Stimulated activated CD4-positive, alpha-beta T cell treated with anti-CD3 and anti-CD28 coated beads, Interleukin-12 subunit alpha, Interleukin-12 subunit beta, amount 100 ng/mL, for 48 hours (primary cell): ENCODE data around the gene ALCAM.
"Not testable (repeated sequence)": the region's sequence is repeated elsewhere in the genome, so short reads cannot be mapped to it uniquely, and the experiment has no call there.

Source experiments
- DNase-seq, 3 donors: peaks; one replicate each; pipeline ENCODE4 v3.0.0-alpha.2; 2020; ENCODE audit warnings: low read depth in 2 of 3, low spot score in 1 of 3

The ALCAM gene

DNA sequence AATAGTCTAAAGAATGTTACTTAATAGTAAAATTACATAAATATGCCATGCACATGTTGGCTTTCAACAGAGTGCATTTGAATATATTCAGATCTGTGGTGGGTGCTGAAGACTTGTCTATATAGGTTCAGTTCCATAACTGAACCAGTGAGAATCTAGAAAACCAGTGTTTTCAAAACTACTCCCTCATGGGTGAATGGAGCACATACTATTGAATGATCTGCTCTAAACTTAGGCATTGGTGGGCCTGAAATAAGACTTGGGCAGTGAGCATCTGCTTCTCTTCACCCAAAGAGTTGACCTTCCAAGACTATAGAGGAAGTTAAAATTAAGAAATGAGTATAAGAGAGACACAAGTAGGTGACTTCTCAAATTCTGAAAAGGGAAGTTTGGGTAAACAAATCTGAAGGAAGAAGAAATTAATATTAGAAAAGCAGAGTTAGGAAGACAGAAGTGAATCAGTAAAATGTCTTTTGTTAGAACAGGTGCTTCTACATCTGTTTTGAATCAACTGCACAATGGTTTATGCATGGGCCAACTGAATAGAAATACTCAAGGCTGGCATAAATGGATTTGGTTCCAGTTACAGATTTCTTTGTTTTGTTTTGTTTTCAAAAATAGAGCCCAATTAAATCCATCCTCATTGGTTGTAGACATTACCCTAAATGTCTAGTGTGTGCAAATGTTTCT is 19.3 kb downstream of the ALCAM start:
- DNase-seq, result no peak

DNA sequence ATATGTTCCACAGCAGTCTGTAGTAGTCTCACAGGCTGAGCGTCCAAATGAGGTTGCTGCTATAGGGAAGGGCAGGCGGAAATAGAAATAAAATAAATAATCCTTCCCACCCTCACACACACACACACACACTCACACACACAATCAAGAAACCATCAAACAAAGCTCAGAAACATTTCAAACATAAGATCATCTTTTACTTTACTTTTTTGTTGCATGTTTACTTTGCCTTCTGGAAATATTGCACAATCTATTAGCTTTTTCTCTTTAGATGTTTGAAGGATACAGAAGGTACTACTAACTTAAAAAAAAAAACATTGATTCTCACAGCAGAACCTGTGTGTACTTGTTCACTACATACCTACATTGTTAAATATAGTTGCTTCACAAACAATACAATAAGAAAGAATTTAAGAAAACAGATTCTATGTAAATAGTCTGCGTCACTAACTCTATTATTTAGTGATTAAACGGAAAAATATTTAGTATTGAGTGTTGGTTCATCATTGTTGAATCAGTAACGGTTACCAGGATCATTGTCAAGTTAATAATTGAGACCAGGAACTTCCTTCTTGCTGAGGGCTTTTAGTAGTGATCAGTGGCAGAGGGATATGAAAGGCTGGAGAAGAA is 20.5 kb downstream of the ALCAM start:
- no peak for DNase-seq

DNA sequence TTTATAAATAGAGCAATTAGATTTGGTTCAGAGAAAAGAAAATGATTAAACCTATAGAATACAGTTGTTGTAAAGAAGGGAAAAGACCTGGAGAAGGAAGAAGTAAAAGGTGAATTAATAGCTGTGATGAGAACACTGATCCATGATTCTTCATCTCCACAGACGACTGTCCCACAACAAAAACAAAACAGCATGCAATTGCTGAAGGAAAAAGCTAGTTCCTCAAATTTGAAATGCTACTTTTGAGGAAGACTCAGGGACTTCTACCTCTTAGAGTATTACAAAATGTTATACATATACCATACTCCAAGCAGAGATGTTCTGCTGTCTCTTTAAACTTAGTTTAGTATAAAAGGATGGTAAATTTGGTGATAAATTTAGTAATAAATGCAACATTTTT is 21.5 kb downstream of the ALCAM start:
- DNase-seq, result no peak

DNA sequence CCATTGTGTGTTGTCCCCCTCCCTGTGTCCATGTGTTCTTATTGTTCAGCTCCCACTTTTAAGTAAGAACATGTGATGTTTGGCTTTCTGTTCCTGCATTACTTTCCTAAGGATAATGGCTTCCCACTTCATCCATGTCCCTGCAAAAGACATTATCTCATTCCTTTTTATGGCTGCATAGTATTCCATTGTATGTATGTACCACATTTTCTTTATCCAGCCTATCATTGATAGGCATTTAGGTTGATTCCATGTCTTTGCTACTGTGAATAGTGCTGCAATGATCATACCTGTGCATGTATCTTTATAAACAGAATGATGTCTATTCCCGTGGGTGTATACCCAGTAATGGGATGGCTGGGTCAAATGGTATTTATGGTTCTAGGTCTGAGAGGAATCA is 23.1 kb downstream of the ALCAM start:
- DNase-seq, result not testable (repeated sequence)

DNA sequence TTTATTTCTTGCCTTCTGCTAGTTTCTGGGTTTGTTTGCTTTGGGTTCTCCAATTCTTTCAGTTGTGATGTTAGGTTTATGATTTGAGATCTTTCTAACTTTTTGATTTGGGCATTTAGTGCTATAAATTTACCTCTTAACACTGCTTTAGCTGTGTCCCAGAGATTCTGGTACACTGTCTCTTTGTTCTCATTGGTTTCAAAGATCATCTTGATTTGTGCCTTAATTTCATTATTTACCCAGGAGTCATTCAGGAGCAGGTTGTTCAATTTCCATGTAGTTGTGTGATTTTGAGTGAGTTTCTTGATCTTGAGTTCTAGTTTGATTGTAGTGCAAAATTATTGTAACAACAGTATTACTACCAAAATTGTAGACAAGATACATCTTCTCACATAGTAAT is 25.9 kb downstream of the ALCAM start:
- not testable (repeated sequence) for DNase-seq

DNA sequence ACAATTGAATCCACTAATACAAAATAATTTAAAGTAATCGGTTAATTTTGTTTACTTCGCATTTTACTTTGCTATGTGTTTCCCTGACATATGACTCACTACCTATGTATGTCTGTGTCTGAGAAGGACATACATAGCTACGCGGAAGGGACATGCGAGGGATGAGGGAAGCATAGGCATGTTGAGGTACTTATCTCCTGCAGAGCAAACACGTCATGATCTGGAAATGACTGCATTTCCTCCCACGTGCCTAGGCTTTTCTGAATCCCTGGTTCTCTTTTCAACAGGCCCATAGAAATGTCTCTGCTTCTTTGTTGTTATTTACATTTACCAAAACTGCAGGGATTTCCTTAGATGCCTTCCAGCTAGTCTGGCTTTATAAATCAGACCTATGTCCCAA is 27.5 kb downstream of the ALCAM start:
- DNase-seq, result no peak

DNA sequence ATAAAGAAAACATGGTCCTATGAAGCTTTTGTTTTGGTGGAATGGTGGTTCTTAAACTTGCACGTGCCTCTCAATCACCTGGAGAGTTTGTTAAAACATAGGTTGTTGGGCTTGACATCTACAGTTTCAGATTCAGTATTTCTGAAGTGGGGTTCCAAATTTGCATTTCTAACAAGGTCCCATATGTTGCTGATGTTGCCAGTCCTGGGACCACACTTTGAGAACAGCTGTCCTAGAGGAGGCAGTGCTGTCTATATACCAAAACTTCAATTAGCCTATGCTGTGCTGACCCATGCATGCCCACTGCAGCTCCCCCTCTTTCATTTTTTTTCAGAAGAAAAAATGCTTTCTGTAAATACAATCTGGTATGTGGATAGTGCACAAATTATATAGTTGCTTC is 31.3 kb downstream of the ALCAM start:
- no peak for DNase-seq

DNA sequence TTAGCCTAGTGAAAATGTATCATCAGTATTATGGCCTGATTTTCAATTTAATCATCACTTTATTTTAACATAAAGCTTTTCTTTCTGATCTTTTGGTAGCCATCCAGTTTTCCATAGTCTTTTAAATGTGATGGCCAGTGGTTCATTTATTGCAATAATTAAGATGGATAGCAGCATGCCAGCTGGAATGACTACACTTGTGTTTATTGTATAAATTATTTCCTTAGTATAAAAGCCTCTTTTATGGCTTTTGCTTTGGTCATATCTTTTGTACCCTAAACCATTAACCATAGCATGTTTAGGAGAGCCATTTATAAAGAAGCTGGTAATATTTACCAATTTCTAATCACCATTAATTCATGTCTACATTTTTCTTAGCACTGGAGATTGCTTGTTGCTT is 31.7 kb downstream of the ALCAM start:
- no peak for DNase-seq

DNA sequence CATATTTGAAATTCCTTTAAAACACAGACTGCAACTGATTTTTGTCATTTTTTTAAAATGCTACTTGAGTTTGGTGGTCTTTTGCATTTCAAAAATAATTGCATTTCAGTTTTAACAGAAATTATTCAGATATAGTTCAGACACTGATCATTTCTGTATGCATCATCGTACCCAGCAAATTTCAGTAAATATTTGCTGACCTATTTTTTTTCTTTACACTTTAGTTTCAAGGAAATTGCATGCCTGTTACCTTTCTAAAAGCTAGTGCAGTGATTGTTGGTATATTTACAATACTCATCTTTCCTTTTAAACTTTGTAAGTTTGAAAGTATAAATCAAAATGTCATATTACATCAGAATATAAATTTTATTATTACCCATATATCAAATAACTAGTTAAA is 32.4 kb downstream of the ALCAM start:
- no peak for DNase-seq

DNA sequence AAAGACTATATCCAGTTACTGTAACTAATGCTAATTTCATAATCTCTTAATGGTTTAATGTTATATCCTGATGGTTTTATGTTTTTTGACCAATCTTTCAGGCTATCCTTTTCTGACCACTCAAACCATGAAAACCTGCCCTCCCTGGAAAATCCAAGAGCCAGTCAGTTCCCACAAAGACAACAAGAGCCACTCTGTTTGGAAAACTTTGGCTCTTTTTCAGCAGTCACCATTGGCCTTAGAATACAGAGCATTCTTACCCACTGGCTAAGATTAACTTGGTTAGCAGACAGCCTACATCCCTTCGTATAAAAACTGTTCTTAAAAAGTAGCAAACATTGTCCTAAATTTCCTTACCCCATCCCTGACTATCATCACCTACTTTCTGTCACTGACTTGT is 32.9 kb downstream of the ALCAM start:
- DNase-seq, result no peak

DNA sequence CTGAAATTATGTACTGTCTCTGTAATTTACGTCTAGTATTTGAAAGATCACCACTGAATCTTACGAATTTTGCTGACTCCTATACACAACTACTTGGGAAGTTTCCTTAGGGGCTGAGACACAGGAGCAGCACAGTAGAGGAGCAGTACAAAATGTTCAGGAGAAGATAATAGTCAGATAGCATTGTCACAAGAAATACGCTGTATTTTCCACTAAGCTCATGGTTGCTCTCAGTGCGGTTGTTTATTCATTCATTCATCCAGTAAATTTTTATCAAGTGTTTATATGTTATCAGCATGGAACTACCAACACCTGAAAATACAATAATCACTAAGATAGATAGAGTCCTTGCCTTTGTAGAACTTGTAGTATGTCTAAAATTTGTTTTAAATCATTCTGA is 34.5 kb downstream of the ALCAM start:
- no peak for DNase-seq

DNA sequence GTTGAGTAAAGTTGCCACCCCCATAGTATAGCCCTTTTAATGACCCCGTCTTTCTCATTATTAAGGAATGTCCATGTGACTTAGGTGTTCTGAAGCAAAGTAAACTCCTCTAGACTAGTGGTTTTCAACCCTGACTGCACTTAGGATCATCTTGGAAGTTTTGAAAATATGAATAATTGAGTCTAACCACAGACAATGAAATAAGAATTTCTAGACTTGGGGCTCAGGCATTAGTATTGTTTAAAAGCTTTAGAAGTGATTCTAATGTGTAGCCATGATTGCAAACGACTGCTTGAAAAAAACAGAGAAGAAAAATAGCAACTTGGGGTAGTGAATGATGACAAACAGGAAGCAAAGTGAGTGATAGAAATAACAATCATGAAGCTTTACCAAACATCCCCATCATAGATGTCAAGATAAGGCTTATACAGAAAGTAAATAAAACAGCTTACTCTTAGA is 35.0 kb downstream of the ALCAM start:
- DNase-seq, result no peak

DNA sequence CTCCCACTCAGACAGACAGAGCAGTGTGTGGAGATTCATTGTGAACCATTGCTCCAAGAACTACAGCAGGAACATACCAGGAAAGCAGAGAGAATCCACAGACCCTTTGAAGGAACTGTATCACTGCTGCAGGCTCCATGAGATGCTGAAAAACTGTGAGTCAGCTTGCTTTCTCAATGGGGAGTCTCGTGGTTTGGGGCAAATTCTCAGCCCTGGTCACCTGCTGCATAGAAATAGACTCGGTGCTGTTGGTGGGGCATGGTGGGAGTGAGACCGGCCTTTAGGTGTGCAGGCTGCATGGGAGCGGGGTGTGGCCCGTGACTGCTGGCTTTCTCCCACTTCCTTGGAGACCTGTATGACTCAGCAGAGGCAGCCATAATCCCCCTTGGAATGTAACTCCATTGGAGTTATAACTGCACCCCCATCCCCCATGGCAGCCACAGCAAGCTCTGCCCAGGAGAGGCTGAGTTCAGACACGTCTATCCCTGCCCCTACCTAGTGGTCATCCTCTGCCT is 35.6 kb downstream of the ALCAM start:
- no peak for DNase-seq

DNA sequence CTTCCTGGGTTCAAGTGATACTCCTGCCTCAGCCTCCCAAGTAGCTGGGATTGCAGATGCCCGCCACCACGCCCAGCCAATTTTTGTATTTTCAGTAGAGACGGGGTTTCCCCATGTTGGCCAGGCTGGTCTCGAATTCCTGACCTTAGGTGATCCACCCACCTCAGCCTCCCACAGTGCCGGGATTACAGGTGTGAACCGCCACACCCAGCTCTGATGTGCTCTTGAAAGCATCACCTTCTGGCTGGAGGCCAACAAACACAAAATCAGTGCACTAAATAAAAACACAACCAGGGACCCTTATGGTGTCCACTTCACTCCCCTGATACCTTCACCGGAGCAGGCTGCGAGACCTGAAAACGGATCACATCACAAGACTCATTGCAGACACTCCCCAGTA is 36.3 kb downstream of the ALCAM start:
- not testable (repeated sequence) for DNase-seq

DNA sequence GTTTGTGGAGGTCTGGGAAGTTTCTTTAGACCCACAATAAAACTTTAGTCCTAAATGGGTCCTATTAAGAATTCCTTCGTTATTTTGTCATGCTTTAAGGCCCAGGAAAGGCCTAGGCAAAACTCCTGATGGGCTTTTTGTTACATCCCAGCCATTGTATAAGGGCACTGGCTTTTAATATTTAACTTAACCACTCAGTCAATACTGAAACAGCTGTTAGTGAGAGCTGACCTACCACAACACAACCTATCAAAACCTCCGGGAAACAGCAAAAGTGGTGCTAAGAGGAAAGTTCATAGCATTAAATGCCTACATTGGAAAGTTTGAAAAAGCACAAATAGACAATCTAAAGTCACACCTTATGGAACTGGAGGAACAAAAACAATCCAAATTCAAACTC is 39.6 kb downstream of the ALCAM start:
- no peak for DNase-seq

DNA sequence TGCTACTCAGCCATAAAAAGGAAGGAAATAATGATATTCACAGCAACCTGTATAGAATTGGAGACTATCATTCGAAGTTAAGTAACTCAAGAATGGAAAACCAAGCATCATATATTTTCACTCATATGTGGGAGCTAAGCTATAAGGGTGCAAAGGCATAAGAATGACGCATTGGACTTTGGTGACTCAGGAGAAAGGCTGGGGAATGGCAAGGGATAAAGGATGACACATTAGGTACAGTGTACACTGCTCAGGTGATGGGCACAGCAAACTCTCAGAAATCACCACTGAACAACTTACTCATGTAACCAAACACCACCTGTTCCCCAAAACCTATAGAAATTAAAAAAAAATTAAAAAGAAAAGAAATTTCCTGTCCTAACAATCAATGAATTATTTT is 42.7 kb downstream of the ALCAM start:
- no peak for DNase-seq

DNA sequence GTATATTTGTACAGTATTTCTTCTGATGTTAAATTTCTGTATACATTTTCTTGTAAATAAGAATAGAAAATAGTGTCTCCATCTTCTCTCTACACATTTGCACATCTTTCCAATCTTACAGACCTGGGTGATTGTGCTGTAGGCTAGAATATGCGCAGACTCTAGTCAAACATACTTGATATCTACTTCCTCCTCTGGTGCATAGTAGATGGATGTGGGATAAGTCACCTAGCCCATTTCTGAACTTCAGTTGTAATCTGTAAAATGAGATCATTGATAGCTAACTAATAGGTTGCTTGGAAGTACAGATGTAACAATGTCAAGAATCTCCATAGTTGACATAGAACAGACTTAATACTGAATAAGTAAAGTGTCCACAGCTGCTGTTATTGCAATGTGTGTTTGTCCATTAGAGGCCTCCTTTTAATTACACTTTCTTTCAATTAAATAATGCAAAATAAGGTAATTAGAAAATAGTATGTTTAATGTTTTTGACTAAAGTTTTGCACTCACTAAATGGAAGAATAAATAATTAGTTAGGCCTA is 46.7 kb downstream of the ALCAM start:
- DNase-seq, result no peak

DNA sequence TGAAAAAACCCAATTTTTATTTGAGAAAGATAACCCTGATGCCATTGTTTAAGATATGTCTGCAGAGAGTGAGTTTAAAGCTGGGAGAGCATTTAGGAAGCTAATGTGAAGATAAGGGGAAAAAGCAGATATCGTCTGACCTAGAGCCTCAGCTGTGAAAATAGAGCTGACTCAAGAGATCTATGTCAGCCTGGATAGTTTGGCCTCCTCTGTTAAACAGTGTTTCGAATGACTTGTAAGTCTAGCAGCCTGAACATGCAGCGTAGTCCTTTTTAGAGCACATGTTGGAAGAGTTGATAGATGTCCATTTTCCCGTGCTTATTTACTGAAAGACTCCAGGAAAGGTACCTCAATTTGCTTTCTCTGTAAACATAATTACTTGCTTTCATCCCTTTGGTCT is 48.1 kb downstream of the ALCAM start:
- no peak for DNase-seq

DNA sequence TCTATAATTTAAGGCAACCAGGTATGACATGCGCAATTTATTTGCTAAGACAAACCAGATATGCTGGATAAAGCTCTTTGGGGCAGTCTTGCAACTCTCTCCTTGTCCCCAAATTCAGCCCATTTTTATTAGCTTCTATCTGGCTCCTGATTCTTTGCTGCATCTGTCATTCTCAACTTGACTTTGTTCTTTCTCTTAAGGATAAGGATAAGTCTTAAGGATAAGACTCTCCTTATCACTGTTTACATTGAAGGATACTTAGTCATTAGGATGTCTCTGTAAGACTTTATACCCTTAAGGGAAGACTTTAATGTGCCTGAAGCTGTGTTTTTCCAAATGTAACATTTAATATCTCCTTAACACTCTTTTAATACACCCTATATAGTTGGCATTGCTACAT is 49.2 kb downstream of the ALCAM start:
- no peak for DNase-seq

DNA sequence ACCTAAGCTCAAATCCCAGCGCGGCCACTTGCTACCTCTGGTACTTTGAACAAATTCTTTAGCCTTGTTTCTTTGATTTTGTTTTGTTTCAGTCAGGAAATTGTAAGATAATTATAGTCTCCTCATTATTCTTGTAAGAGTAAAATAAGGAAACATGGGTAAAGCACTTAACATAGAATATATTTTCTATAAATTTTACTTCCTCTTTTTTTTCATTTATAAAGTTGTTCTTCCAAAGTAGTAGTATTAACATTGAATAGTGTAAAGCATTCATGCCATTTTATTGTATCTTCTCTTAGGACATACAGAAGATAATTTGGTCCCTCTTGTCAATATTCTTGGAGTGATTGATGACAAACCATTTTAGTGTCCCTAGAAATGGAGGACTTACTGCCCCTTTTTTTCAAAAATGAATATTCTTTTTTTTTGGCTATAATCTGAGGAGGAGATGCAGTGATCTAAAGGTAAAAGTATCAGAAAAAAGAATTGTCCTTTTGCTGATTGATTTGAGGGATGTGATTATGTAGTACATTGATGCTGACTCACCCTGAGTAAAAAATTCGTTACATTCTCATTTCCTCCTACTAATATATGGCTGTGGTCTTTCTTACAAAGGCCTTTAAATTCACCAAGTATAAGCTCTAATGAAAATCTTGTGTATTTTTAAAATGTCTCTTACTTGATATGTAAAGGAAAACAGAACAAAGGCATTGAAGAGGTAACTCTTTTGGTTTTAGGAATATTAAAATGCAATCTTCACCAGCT is 51.0 kb downstream of the ALCAM start:
- DNase-seq, result no peak

DNA sequence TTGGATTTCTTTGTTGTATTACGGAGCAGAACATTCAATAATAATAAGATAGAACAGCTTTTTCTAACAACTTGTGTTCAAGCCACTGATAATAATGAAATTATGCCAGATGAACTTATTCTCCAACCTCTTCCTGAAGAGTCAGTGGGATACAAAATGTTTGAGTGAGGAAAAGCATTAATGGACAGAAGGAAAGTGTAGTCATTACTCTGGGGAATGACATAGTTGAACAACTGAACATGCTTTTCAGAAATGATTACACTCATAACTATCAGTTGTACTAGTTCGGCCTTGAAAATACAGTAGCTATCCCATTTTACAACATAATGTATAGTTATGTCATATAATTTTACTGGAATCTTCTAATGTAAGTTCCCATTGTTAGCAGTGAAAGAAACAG is 55.9 kb downstream of the ALCAM start:
- DNase-seq, result no peak

DNA sequence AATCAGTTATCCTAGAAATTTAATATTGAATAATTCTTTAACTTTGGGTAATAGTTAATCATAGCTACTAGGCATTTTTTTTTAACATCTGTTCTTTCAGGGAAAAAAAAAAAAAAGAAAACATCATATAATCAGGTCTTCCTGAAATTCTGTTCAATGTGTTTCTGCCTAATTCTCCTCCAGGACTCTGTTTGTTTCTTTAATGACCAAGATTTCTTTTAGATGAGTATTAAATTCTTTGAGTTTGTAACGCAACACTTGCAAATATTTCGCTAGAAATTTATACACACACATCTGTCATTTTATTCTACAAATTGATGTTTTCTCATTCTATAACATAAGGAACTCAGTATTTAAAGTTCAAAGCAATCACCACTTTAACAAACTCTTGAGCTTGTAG is 56.7 kb downstream of the ALCAM start:
- no peak for DNase-seq
